Measurements from ENCODE around the gene IGSF11.

IGSF11 gene

DNA sequence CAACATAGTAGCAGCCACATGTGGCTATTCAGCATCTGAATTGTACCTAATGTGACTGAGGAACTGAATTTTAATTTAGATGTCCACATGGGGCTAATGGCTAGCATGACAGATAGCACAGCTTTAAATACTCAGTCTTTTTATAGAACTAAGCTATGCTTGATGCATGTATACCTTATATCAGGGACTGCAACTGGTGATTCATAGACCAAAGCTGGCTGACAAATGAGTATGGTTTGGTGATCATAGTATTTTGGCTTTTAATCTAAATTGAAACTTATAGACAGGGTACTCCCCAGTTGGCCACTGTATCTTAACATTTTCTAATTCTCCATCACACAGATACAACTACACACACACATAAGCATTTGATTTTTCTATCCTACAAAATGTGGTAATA, 83.6 kb downstream of the IGSF11 start:
- DNase-seq (ENCODE audit: low read depth, low spot score): no peak

GRCh38 chr3:118949113-118949760, 85.4 kb downstream of the IGSF11 start:
- DNase-seq (ENCODE audit: low read depth, low spot score): no peak

GRCh38 chr3:118948146-118948545, 86.5 kb downstream of the IGSF11 start:
- no peak for DNase-seq (ENCODE audit: low read depth, low spot score)

DNA sequence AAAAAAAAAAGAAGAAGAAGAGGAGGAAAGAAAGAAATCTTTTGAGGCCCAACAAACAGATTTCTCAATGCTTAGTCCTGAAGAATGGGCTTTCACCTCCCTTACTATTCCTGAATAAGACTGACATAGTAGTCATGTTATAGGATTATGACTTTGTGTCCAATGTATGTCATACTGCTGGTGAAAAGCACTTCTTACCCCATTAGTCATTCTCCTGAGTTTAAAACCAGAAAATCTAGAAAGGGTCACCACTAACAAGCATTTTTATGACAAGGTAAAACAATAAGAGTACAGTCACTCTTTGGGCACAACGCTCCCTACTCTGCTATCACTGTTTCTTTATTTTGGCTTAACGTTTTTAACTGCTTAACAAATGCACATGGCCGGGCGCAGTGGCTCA, 88.2 kb downstream of the IGSF11 start:
- no peak for DNase-seq (ENCODE audit: low read depth, low spot score)

DNA sequence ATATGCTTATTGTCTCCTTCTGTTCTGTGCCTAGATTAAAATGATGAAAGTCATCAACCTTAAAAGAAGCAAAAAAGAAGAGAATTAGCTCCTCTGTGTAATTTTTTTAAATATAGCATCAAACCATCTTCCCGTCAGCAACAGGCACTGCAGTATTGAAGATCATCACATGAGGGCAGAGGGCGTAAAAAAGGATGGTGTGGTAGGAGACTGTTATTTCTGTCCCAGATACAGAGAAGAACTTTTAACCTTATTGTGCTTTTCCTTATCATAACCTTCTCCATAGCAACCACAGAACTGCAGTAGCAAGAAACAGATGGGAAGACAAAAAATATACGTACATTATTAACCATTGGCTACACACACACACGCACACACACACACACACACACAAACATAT, 88.8 kb downstream of the IGSF11 start:
- no peak for DNase-seq (ENCODE audit: low read depth, low spot score)

DNA sequence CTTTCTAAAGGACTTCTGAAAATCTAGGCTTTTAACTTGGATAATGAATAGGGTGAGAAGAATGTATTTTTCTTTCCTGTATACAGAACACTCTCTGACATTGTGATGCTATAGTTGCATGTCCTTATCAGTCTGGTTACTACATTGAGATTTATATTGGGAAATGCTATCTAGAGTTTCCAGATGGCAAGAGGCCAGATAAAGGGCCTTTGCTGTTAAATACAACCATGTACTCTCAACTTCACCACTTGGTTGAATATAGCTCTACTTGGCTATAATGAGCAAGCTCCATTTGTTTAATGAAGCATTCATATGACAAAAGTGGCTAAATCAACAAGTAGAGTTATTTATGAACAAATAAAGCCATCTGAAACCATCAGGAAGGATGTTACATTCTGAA, 91.0 kb downstream of the IGSF11 start:
- no peak for DNase-seq (ENCODE audit: low read depth, low spot score)

- no peak for DNase-seq (ENCODE audit: low read depth, low spot score)
Measured at GRCh38 chr3:118942671-118943070, 92.0 kb downstream of the IGSF11 start.

- DNase-seq (ENCODE audit: low read depth, low spot score): no peak
Measured at GRCh38 chr3:118942195-118942594, 92.5 kb downstream of the IGSF11 start.

DNA sequence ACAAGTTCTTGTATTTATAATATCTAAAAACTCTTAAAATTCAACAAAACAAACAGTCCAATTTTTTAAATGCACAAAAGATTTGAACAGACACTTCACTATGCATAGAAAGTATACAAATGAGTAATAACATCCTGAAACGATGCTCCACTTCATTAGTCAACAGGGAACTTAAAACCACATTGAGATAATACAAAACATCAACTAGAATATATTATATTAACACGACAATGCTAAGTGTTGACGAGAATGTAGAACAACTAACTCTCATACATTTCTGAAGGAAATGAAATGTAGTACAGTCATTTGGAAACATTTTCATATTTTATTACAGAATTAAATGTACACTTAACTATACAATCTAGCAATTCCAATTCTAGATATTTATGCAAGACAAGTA, 93.4 kb downstream of the IGSF11 start:
- DNase-seq (ENCODE audit: low read depth, low spot score): no peak

- no peak for DNase-seq (ENCODE audit: low read depth, low spot score)
Measured at GRCh38 chr3:118938183-118938961, 96.3 kb downstream of the IGSF11 start.

GRCh38 chr3:118936811-118937210, 97.8 kb downstream of the IGSF11 start:
- no peak for DNase-seq (ENCODE audit: low read depth, low spot score)

- no peak for DNase-seq (ENCODE audit: low read depth, low spot score)
Measured at GRCh38 chr3:118932822-118933558, 101.7 kb downstream of the IGSF11 start.

DNA sequence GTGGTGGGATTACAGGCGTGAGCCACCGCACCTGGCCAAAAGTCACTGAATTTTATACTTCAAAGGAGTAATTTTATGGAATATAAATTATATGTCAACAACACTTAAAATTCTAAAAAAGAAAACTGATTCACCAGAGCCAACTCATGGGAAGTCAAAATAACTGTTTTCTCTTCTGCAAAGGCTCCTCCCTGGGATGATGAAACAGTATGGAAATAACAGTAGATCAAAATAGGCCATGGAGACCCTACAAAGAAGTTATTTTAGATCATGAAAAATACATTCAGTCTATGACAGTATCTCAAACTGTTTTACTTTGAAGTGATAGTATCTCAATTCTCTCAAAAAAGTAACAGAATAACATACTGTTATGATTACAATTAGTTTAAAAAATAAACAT, 102.7 kb downstream of the IGSF11 start:
- no peak for DNase-seq (ENCODE audit: low read depth, low spot score)

- no peak for DNase-seq (ENCODE audit: low read depth, low spot score)
Measured at GRCh38 chr3:118927449-118927848, 107.2 kb downstream of the IGSF11 start.

DNA sequence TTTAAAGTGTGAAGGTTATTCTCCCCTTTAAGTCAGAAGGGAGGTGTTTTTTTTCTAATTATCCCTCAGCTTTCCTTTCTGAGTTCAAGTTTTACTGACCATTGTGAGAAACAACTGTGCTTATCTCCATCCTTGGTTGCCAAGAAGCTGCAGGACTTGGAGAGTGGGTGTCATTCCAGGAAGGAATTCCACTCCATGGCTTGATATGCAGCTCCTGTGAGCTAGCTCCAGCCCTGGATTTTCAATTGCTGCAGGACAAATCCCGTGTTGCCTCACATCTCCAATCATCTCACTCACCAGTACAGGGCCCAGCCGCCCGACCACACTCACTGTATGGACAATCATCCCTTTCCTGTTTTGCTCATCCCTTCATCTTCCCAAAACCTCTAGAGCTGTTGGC, 122.5 kb downstream of the IGSF11 start:
- DNase-seq (ENCODE audit: low read depth, low spot score): no peak

- no peak for DNase-seq (ENCODE audit: low read depth, low spot score)
Measured at GRCh38 chr3:118910332-118910731, 124.3 kb downstream of the IGSF11 start.

- no peak for DNase-seq (ENCODE audit: low read depth, low spot score)
Measured at GRCh38 chr3:118909763-118910162, 124.9 kb downstream of the IGSF11 start.

DNA sequence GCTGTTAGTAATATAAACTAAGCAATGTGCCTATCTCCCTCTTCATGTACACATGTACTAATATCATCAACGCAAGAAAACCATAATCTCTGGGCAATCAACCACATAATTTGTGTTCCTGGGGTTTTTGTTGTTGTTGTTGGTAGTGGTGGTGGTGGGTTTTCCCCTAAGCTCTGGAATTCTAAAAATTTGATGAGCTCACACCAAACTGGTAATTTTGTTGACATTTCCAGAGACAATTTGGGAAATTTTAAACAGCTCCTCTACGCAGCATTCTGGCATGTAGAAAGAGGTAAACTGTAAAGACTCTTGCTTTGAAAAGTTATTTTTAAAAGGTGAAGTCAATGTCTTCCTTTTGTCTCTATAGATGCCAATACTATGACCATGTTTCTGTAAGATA, 126.7 kb downstream of the IGSF11 start:
- DNase-seq (ENCODE audit: low read depth, low spot score): no peak

GRCh38 chr3:118900737-118901525, 133.7 kb downstream of the IGSF11 start:
- DNase-seq (ENCODE audit: low read depth, low spot score): no peak

GRCh38 chr3:118890206-118890605, 144.4 kb downstream of the IGSF11 start:
- DNase-seq (ENCODE audit: low read depth, low spot score): no peak

DNA sequence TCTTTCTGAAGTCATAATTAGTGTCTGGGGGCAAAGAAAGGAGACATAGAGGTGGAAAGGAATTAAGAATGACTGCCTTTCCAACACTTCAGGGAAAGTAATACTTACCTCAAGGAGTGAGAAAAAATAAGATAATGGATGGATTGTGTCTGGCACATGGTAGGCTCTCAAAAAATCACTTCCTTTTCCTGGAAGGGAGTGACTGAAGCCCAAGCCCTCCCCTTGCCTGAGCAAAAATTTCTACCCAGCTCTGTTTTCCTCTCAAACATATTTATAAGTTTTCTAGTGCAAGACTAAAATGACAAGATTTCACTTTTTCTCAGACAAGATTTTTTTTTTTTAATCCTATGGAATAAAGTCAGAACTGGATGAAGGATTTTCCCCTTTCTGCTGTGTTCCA, 145.0 kb downstream of the IGSF11 start:
- no peak for DNase-seq (ENCODE audit: low read depth, low spot score)

- no peak for DNase-seq (ENCODE audit: low read depth, low spot score)
Measured at GRCh38 chr3:118886708-118887107, 147.9 kb downstream of the IGSF11 start.
